H9 (cell line): ENCODE measurements around the gene ZNF488. TPM values are rescaled to one million over a fixed set of nuclear protein-coding genes. Genes with fewer than 3 reads are reported as not detected.

Source experiments
- DNase-seq: peaks from one replicate; pipeline ENCODE4 v3.0.0-alpha.2; 2017
- H2AFZ ChIP-seq: one replicate; pipeline ENCODE4 v1.6.1; 2013; ENCODE audit warnings: mild to moderate bottlenecking, low read length, control low read depth, moderate library complexity
- H2AK5ac ChIP-seq: 2 replicates; pipeline ENCODE4 v1.6.1; 2013; ENCODE audit warnings: low read length, control low read depth, mixed read lengths; ENCODE audit not compliant: insufficient read length
- H2BK120ac ChIP-seq: one replicate; pipeline ENCODE4 v1.6.1; 2013; ENCODE audit warnings: low read depth, mild to moderate bottlenecking, low read length, control low read depth, inconsistent platforms; ENCODE audit not compliant: poor library complexity, severe bottlenecking
- H2BK12ac ChIP-seq: 2 replicates; pipeline ENCODE4 v1.6.1; 2013; ENCODE audit warnings: low read length, control low read depth, mixed read lengths, low read depth; ENCODE audit not compliant: insufficient read length
- H2BK15ac ChIP-seq: 2 replicates; pipeline ENCODE4 v1.6.1; 2013; ENCODE audit warnings: low read depth, low read length, control low read depth
- H2BK20ac ChIP-seq: one replicate; pipeline ENCODE4 v1.6.1; 2013; ENCODE audit warnings: low read depth, mild to moderate bottlenecking, low read length, control low read depth, inconsistent platforms; ENCODE audit not compliant: poor library complexity, severe bottlenecking
- H2BK5ac ChIP-seq: 2 replicates; pipeline ENCODE4 v1.6.1; 2013; ENCODE audit warnings: low read length, control low read depth, mixed read lengths; ENCODE audit not compliant: insufficient read length
- H3K14ac ChIP-seq: 2 replicates; pipeline ENCODE4 v1.6.1; 2013; ENCODE audit warnings: low read length, control low read depth; ENCODE audit not compliant: insufficient read depth
- H3K18ac ChIP-seq: 2 replicates; pipeline ENCODE4 v1.6.1; 2013; ENCODE audit warnings: low read depth, mild to moderate bottlenecking, mixed read lengths, low read length, control low read depth; ENCODE audit not compliant: insufficient read length
- H3K23ac ChIP-seq: 2 replicates; pipeline ENCODE4 v1.6.1; 2013; ENCODE audit warnings: low read length, control low read depth, mixed read lengths, low read depth; ENCODE audit not compliant: insufficient read length
- H3K23me2 ChIP-seq: 2 replicates; pipeline ENCODE4 v1.6.1; 2013; ENCODE audit warnings: low read depth, mild to moderate bottlenecking, mixed read lengths, low read length, control low read depth; ENCODE audit not compliant: insufficient read length, poor library complexity, severe bottlenecking
- H3K27ac ChIP-seq: 2 replicates; pipeline ENCODE4 v1.5.1; 2013; ENCODE audit warnings: low read length, control low read depth, mixed read lengths, low read depth; ENCODE audit not compliant: insufficient read length
- H3K27me3 ChIP-seq: 2 replicates; pipeline ENCODE4 v1.6.1; 2013; ENCODE audit warnings: low read length, control low read depth, inconsistent platforms; ENCODE audit not compliant: insufficient read depth
- H3K4ac ChIP-seq: 2 replicates; pipeline ENCODE4 v1.6.1; 2013; ENCODE audit warnings: low read depth, mild to moderate bottlenecking, control low read depth, inconsistent platforms, low read length, moderate library complexity
- H3K4me1 ChIP-seq: 2 replicates; pipeline ENCODE4 v1.6.1; 2013; ENCODE audit warnings: low read length, control low read depth, inconsistent platforms; ENCODE audit not compliant: insufficient read depth
- H3K4me2 ChIP-seq: 2 replicates; pipeline ENCODE4 v1.6.1; 2013; ENCODE audit warnings: low read length, control low read depth, mixed read lengths; ENCODE audit not compliant: insufficient read length, insufficient read depth
- H3K56ac ChIP-seq: 2 replicates; pipeline ENCODE4 v1.6.1; 2013; ENCODE audit warnings: low read depth, mild to moderate bottlenecking, mixed read lengths, low read length, control low read depth; ENCODE audit not compliant: insufficient read length
- H3K79me1 ChIP-seq: 2 replicates; pipeline ENCODE4 v1.6.1; 2013; ENCODE audit warnings: low read depth, mild to moderate bottlenecking, moderate library complexity, low read length, control low read depth, inconsistent platforms; ENCODE audit not compliant: insufficient read depth, poor library complexity, severe bottlenecking
- H3K79me2 ChIP-seq: 2 replicates; pipeline ENCODE4 v1.6.1; 2013; ENCODE audit warnings: low read length, control low read depth, inconsistent platforms; ENCODE audit not compliant: insufficient read depth
- H3K9ac ChIP-seq: 2 replicates; pipeline ENCODE4 v1.6.1; 2013; ENCODE audit warnings: low read length, control low read depth, mixed read lengths; ENCODE audit not compliant: insufficient read length; ENCODE audit errors: extremely low read depth
- H3K9me3 ChIP-seq: one replicate; pipeline ENCODE4 v1.6.1; 2013; ENCODE audit warnings: low read depth, low read length, inconsistent platforms; ENCODE audit not compliant: control insufficient read depth
- H3T11ph ChIP-seq: one replicate; pipeline ENCODE4 v1.6.1; 2013; ENCODE audit warnings: mild to moderate bottlenecking, low read length, control low read depth, inconsistent platforms
- H4K20me1 ChIP-seq: one replicate; pipeline ENCODE4 v1.6.1; 2013; ENCODE audit not compliant: control insufficient read depth, insufficient read length, insufficient read depth
- H4K5ac ChIP-seq: 2 replicates; pipeline ENCODE4 v1.6.1; 2013; ENCODE audit warnings: low read depth, mild to moderate bottlenecking, mixed read lengths, low read length, control low read depth; ENCODE audit not compliant: insufficient read length
- H4K8ac ChIP-seq: replicated peaks from 2 replicates; pipeline ENCODE4 v1.6.1; 2013; ENCODE audit warnings: low read length, control low read depth, mixed read lengths, low read depth; ENCODE audit not compliant: insufficient read length
- H4K91ac ChIP-seq: 2 replicates; pipeline ENCODE4 v1.6.1; 2013; ENCODE audit warnings: low read depth, mild to moderate bottlenecking, moderate library complexity, mixed read lengths, low read length, control low read depth; ENCODE audit not compliant: insufficient read length
- H3K27ac Mint-ChIP-seq, 3 experiments: 2 replicates in 2 of 3; 3 replicates in 1 of 3; pipeline ENCODE4 v1.8.0; 2020 to 2021; ENCODE audit warnings: mixed read lengths in 3 of 3, mild to moderate bottlenecking in 1 of 3, moderate library complexity in 1 of 3
- H3K27me3 Mint-ChIP-seq: 2 replicates; pipeline ENCODE4 v1.8.0; 2021; ENCODE audit warnings: low read depth, mild to moderate bottlenecking, moderate library complexity, mixed read lengths
- H3K36me3 Mint-ChIP-seq, 3 experiments: 2 replicates in 2 of 3; 3 replicates in 1 of 3; pipeline ENCODE4 v1.8.0; 2020 to 2021; ENCODE audit warnings: low read depth in 3 of 3, mixed read lengths in 3 of 3; ENCODE audit not compliant: insufficient read depth in 1 of 3
- H3K4me1 Mint-ChIP-seq, 2 experiments: 2 replicates each; pipeline ENCODE4 v1.8.0; 2020; ENCODE audit warnings: mixed read lengths in 2 of 2
- H3K4me3 Mint-ChIP-seq, 2 experiments: 2 replicates in 1 of 2; 3 replicates in 1 of 2; pipeline ENCODE4 v1.8.0; 2020 to 2021; ENCODE audit warnings: mild to moderate bottlenecking in 2 of 2, mixed read lengths in 2 of 2, moderate library complexity in 1 of 2
- H3K9me3 Mint-ChIP-seq, 2 experiments: 2 replicates in 1 of 2; 3 replicates in 1 of 2; pipeline ENCODE4 v1.8.0; 2020; ENCODE audit warnings: mild to moderate bottlenecking in 2 of 2, mixed read lengths in 2 of 2, moderate library complexity in 1 of 2
- CTCF ChIP-seq: fragments of 200-600 bp; sonication (generic); conservative IDR thresholded peaks from 3 replicates; pipeline ENCODE4 v1.8.0; 2021; ENCODE audit warnings: antibody characterized with exemption, mild to moderate bottlenecking
- WGBS: extraction: QIAGEN DNeasy Blood & Tissue Kit; methylation state at CpG from one replicate; pipeline ENCODE4 v1.1.7; 2013; ENCODE audit warnings: missing lambda C conversion rate, low lambda C conversion rate, mixed read lengths; ENCODE audit not compliant: insufficient read length; ENCODE audit errors: extremely low coverage; 5-methylcytosine and 5-hydroxymethylcytosine counted together
- total RNA-seq: library from RNA; stranded (reverse); gene quantifications from 2 replicates; pipeline ENCODE4 v1.2.1, GENCODE V29; 2021

The ZNF488 gene
- total RNA-seq, 1 experiment from 2014 or later: 2.9 TPM

GRCh38 chr10:47401210-47401609 lies 17.1 kb upstream of the ZNF488 start:
- Histone ChIP-seq H3K4me2 (no peak overlapping the region), H3K23me2 (no peaks in the 10 kb centered on the region), H2BK5ac (no peak overlapping the region), H2BK120ac (no peak overlapping the region), H3K79me1 (no peaks in the 10 kb centered on the region), H3K18ac (no peak overlapping the region), H3K9ac (no peak overlapping the region), H2AFZ (no peak overlapping the region), H2AK5ac (no peak overlapping the region), H4K5ac (no peak overlapping the region), H3K56ac (no peak overlapping the region), H3K79me2 (no peaks in the 10 kb centered on the region), H4K20me1 (no peaks in the 10 kb centered on the region), H3K27me3 (no peaks in the 10 kb centered on the region), H4K91ac (no peak overlapping the region), H3K9me3 (no peaks in the 10 kb centered on the region), H2BK12ac (no peak overlapping the region), H2BK20ac (no peak overlapping the region), H3K4me1 (peaks cover 4% of the 10 kb centered on the region; the same call in 1 of the 2 replicates), H3K23ac (no peak overlapping the region), H3K14ac (no peak overlapping the region), H4K8ac (no peak overlapping the region), H2BK15ac (no peak overlapping the region), H3K4ac (no peak overlapping the region), H3K27ac (no peak overlapping the region), H3T11ph (no peak overlapping the region)
- Mint-ChIP-seq H3K36me3 (no peaks in the 10 kb centered on the region; a peak in 1 of 7 replicates), H3K4me1 (peaks cover 28 to 34% of the 10 kb centered on the region in 2 experiments), H3K27ac (no peak overlapping the region), H3K9me3 (no peaks in the 10 kb centered on the region; a peak in 1 of 5 replicates), H3K27me3 (peaks cover 24% of the 10 kb centered on the region), H3K4me3 (no peak overlapping the region)
- WGBS: no CpG with 5 or more reads among the region's 4 CpGs
- DNase-seq: no peak
- no peak for TF ChIP-seq CTCF
